Activated CD4-positive, alpha-beta T cell treated with anti-CD3 and anti-CD28 coated beads, Interleukin-2, amount 50 U/mL, for 1 hour (primary cell): ENCODE results near the gene PARVB.
"Not testable (repeated sequence)": the region's sequence is repeated elsewhere in the genome, so short reads cannot be mapped to it uniquely, and the experiment has no call there.

Experiments
- DNase-seq: peaks from one replicate; pipeline ENCODE4 v3.0.0-alpha.2; 2020

Gene PARVB

DNA sequence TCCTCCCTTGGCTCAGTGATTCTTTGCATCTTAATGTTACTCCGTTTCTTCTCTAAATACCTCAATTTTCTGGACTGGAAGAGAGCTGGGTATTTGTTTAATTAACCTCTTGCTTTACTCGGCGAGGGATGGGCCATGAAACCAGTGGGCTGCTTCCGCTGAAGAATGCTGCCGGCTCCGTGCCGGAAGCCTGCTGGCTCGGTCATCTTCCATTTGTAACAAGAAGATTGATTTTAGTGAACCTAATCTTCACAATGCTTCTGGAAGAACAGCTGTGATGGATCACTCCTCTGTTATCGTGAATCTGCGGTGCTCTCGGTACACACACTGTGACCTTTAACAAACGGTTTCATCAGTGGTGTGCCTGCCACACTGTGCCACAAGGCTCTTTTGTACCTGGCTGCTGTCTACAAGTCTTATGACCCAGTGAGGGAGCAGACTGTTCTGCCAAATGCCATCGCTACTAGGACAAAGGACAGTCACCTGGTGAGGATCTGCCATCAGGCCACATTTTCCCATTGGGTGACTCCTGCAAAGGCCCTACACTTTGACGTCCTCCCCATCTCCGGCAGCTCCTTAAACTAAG, 25.3 kb upstream of the PARVB start:
- no peak for DNase-seq

DNA sequence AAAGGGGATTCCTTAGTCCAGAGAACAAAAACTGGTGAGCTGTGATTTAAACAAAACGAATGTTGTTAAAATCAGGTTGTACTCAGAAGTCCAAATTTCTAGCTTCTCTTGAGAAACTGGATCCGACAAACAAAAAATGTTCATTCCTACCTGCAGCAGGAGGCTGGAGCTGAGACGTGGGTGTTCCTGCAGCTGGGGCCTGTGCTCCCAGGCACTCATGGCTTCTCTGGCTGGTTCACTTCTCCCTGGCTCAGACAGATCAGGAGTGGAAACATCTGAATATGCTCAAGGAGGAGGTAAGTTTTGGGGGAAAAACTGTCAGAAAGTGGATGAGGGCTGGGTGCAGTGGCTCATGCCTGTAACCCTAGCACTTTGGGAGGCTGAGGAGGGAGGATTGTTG, 24.7 kb upstream of the PARVB start:
- DNase-seq = no peak

DNA sequence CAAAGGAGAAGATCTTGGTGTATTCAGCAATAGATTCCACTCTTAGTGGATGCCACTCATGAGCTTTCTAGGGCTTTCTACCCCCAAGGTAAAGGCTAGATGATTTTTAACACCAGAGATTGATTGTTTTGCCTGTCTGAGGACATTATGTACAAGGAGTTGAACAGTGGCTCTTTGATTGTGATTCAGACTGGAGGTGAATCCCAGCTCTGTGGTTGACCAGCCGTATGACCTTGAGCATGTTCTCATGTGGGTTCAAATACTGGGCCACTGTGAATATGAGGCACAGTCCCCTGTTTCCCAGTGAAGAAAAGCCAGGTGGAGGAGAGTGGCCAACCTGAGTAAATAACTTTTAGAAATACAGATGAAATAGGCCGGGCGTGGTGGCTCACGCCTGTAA, 24.0 kb upstream of the PARVB start:
- DNase-seq = no peak

DNA sequence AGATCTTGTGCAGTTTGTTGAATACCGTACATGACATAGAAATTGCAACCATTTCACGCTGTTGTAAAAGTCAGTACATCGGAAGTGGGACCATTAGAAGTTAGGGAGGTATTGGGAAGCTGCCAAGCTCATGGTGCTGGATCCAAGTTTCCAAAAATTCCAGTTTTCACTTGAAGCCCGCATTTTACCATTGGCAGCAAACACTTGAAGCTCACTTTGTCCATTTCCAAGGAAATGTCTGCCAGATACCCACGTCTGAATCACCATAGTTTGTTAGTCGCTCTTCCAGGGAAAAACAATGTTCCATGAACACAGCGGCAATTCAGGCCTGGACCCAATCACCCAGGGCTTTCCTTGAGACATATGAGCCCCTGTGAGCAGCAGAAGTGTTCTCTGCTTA, 22.6 kb upstream of the PARVB start:
- no peak for DNase-seq

DNA sequence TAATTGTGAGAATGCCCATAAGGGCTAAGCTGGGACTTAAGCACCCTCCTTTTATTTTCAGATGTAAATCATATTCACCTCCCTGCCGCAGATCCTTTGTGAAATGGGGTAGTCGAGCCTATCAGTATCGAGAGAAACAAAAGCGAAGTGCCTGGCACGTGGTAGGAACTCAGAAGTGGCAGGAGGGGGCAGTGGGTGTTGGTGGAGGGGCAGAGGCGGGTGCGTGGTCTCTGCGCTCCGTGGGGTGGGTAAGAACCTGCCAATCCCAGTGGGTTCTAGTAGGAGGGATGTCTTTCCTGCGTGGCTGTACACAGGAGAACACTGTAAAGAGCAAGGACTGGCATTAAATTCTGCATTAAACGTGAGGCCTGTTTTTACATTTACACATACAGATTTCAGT, 21.8 kb upstream of the PARVB start:
- DNase-seq = no peak

DNA sequence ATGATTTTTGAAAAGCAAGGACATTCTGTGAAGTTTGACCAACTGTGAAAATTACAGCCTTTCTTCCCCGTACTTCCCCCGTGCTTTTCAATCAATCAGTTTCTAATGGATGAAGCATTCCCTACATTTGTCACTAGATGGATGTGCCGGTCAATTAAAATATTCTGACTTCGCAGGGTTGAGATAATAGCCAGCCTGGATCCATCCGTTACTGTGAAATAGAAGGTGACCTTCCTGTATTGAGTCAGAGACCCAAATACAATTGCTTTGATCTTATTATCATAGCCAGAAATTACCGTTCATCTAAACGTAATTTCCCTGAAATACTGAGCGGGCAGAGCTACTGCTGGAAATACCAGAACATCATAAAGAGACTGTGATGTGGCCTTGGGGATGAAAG, 21.1 kb upstream of the PARVB start:
- DNase-seq = no peak

DNA sequence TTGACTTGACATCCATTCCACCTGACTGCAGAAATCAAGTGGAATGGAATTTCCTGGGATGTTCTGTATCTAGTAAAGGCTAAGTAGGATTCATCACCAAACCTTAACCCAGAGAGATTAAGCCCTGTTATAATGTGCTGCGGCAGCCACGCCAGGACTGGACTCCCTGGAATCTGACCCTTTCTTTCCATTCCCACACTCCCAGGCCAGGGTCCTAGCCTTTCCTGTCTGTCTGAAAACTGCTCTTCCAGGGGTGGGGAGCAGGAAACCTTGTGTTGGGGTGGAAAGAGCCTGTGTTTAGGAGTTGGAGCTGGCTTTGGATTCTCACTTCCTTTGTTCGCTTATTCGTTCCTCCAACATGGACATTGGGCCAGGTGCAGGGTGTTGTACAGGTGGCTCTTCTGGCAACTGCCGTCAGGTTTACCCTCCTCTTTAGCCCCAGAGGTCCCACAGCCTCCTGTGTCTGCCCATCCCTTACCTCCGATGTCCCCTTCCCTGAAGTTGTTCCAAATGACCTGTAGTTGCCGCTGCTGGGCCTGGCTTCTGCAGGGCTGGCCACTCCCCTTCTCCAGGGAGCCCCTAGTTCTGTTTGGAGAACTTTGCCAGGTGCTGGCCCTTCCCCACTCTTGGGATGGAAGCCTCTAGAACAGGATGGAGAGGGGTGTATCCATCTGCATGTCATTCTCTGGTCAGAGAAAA, 20.5 kb upstream of the PARVB start:
- no peak for DNase-seq

DNA sequence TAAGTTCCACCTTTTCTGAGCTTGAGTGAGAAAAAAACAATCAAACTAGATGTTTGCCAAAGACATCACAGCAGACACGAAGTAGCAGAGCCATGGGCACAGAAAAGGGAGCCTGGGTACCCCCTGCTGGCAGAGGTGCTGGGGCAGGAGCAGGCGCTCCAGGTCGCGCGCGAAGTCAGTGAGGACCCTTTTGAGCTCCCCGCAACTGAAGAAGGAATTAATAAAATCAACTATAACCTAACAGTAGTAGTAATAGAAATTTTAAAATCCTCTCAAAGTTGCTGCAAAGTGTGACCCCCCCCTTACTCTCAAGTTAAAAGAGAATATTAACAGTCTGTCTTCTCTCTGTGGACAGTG, 20.0 kb upstream of the PARVB start:
- no peak for DNase-seq

DNA sequence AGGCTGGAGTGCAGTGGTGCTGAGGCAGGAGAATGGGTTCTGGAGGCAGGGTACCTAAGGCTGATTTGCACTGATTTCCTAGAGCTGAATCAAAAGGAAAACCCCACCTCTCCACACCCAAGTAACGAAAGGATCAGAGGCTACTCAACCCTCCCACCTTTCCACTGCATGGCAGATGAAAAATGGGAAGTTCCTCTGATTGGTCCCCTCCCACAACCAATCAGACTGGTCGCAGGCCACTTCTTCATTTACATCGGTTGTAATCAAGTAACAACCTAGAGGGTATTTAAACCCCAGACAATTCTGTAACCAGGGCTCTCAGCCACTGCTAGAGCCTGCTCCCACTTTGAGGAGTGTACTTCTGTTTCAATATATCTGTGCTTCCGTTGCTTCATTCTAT, 18.6 kb upstream of the PARVB start:
- DNase-seq = no peak

DNA sequence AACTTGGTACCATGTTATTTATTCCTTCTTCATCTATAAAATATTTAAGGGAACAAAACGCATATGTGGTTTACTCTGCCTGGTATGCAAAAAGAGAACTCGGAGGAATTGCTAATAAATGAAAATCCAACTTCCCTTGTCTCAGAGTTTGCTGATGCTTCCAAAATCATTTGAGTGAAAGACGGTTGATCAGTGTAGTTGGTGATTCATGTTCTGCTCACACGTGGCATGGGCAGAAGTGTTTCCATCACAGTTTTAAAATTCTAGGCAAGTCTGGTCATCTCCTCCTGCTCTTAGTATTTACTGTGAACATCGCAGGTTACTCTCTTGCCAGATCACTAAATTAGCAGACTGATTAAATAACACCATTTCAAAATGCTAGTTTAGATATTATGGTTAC, 11.9 kb upstream of the PARVB start:
- DNase-seq = no peak

DNA sequence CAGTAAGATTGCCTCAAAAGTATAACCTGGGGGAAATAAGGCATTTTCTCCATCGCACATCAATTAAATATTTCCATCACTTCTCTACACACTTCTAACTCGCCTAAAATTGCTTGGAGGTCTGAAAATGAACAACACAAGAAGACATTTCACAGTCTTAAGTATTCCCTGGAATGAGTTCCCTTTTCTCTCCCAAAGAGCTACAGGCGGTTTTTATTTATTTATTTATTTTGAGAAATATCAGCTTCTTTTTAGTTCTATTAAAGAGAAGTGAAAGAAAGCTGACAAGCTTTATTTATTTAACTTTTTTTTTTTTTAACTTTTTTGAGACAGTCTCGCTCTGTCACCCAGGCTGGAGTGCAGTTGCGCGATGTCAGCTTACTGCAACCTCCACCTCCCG, 11.5 kb upstream of the PARVB start:
- DNase-seq = no peak

DNA sequence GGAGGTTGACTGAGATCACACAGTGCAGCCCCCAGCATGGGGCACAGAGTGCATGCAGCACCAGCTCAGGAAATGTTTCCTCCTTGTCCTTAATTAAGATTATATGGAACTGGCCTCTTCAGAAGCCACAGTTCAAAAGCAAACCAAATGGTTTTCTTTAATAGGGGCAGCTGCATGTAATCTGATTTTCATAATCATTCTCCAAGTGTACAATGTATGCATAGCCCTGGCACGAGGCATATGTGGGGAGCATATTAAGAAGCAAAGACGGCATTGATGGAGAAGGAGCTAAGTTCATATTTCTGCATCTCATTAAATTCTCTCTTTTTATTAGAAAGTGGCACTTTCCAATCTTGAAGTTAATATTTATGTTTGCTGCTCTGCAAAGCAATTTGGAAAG, 9.9 kb upstream of the PARVB start:
- no peak for DNase-seq

DNA sequence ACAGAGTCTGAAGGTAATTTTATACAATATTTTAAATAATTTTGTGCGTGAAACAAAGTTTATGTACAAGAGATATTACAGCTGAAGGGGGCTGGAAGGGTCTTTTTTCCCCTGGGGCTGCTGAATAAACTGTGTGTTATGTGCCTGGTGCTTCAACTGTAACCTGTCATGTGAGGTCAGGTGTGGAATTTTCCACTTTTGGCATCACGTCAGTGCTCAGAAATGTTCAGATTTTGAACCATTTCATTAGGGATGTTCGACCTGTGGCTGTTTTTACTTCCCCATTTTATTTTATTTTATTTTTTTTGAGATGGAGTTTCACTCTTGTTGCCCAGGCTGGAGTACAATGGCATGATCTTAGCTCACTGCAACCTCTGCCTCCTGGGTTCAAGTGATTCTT, 7.5 kb upstream of the PARVB start:
- DNase-seq = not testable (repeated sequence)

DNA sequence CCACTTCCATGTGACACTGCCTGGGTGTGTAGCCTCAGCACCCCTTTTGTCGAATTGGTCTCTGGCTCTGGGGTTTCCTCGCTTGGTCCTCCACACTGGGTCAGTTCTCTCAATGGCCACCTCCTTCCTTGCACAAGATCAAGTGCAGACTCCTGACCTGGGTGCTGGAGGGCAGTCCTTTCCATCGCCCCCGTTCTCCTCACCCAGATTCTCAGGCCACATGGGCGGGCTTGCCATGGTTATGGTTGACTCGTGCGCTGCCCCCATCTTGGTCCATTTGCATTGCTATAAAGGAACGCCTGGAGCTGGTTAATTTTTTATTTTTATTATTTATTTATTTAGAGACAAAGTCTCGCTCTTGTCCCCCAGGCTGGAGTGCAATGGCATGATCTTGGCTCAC, 5.5 kb upstream of the PARVB start:
- no peak for DNase-seq

DNA sequence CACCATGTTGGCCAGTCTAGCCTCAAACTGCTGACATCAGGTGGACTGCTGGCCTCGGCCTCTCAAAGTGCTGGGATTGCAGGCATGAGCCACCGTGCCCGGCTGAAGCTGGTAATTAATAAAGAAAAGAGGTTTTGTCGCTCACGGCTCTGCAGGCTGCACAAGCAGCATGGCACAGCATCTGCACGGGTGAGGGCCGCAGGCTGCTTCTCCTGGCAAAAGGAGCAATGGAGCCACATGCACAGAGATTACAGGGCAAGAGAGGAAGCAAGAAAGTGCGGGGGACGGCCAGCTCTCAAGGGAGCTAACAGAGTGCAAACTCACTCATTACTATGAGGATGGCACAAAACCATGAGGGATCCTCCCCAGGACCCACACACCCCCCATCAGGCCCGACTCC, 4.7 kb upstream of the PARVB start:
- DNase-seq = no peak

DNA sequence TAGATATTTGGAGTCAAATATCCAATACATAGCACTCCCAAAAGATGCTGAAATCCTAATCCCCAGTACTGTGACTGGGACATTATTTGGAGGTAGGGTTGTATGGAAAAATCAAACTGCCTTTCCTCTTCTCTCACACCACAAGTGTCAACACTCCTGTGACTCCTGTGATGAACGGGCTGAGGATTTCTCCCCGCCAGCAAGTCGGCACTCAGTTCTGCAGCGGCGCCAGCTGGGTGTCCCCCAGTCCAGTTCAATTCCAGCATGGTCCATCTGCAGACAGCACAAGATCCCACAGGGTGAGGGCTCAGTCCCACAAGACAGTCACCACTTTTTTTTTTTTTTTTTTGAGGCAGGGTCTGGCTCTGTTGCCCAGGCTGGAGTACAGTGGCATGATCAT, 4.3 kb upstream of the PARVB start:
- no peak for DNase-seq

DNA sequence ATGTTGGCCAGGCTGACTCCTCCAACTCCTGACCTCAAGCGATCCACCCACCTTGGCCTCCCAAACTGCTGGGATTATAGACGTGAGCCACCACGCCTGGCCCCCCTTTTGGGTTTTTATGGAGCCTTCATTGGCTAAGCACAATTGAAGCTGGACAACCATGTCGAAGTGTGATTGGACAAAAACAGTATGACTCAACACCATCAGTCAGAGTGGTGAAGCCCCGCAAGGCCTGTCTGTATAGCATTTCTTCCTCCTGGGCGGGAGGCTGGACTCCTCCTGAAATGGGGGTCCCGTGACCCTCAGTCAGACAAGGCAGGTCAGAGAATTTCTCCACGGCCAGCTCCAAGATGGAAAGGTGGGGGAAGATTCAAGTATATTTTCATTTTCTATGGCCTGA, 3.1 kb upstream of the PARVB start:
- no peak for DNase-seq

DNA sequence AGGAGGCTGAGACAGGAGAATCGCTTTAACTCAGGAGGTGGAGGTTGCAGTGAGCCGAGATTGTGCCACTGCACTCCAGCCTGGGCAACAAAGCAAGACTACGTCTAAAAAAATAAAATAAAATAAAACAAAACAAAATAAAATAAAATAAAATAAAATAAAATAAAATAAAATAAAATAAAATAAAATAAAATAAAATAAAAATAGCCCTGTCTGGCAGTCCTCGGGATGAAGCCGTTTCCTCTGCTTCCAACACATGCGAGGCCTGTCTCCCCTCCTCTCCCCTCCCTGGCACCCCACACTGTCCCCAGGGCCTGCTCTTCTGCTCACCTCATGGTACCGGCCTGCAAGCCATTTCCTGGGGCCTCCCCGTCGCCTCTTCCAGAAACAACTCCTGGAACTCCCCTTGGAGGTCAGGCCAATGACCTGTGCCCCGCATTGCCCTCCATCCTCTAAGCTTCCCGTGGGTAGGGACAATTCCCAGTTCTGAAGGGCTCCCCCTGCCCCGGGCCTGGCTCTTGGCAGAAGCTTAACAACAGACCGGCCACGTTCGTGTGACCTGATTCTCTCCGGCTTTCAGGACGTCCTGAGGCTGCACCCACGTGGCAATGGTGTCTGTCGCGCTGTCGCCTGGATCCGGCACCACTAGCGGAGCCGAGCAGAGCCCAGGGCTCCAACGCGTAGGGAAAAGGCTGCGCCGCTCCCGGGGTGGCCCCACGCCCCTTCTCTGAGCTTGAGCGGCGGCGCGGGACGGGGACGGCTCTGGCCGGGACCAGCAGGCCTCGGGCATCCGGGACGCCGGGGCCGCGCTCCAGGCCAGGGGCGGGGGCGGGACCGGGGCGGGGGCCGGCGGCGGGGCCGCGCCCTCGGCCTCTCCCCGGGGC, 456 bp upstream of the PARVB start:
- no peak for DNase-seq

DNA sequence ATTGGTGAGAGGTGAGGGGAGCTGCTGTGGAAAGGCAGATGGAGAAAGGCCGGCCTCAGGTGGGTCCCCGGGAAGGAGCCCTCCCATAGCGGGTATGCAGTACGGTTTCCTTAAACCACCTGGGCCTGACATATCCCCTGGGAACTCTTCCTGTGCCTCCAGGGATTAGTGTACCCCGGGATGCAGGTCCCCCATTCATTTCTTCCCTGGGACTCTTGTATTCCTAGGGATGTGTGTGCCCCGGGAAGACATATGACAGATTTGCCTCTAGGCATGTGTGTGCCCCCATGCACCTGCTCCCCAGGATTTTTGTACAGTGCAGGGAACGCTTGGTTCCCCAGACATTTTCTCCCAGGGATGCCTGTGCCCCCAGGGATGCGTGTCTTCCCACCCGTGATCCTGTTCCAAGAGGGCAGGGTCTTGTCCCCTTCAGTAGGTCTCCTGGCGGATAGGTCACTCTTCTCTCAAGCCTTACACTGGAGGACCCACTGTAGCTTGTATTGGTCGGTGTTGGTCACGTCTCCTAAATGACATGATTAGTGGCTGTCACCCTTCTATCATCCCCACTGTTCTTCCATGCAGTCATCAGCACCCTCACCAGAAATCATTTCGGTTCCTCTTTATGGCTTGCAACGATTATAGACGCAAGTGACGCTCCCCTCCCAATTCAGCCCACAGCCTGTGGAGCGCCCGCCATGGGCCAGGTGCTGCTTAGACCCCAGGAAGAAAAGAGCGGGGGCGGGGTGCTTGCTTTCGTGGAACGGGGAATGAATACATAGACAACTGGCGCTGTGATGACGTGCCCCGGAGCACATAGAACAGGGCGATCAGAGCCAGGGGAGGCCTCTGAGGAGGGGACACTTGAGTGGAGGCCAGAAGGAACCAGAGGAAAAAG, 1.3 kb downstream of the PARVB start:
- no peak for DNase-seq

DNA sequence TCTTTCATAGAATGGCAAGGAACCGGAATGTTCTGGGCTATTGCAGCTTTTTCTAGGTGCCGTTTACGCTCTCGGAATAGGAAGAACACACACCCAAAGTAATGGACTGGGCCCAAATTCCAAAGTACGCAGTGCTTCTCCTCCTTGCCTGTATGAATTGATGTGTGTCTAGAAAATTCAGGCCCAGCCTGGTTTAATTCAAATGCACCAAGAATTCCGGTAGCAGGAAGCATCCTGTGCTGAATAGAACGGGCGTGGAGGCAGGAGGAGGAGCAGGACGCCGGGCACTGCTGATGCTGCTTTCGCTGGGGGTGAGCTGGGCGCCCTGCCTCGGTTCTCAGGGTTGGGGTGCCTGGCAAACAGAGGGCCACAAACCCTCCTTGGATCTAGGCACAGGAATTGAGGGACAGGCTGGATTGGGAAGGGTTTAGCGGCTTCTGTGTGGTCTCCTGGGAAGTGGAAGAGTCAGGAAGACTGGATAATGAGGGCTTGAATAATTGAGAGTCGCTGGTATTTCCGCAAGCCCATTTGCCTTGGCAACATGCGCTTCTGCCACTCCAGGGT, 2.0 kb downstream of the PARVB start:
- no peak for DNase-seq

DNA sequence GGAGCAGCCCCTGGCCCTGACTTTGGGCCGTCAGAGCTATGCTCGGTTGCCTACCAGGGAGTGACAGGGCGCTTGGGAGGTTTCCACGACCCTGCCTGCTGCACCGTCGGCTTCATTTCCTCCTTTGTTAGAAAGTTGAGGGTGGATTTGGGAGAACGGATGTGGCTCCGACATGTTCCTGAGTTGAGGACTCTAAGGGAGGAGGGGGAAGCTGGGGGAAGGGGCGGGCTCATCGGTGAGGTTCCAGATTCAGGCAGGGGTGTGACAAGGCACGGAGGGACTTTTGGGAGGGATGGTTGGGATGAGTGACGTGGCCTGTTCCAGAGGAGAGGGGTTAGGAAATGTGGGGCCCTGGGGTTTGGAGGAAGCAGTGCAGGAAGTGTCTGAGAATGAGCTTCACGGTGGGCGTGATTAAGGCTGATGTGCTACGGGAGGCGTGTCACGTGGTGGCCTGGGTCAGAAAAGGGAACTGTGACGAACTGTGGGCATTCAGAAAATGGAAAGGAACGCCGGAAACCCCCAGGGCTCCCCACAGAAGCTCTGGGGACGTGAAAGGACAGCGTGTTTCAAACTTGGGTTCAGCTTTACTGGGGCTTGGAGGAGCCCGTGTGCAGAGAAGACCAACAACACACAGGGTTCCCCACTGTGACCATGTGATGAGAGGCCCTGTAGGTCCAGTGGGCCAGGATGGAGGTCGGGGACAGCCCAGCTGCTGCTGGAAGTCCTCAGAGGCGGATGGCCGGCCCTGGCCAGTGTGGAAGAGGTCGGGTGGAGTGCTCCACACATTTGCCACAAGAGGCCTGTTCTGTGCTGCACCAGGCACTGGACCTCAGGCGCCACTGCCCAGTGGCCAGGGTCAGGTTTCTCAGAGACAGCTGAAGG, 2.8 kb downstream of the PARVB start:
- peak; percentile 43 for DNase-seq

DNA sequence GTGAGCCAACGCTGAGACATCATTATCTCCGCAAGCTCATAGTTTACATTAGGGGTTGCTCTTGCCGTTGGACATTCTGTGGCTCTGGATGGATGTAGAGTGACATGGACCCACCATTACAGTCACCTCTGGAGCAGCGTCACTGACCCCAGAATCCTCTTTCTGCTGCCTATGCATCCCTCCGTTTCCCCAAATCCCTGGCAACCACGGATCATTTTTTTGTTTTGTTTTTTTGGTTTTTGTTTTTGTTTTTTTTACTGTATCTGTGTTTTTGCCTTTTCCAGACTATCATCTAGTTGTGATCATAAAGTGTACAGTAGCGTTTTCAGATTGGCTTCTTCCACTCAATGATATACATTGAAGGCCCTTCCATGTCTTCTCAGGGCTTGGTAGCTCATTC, 4.0 kb downstream of the PARVB start:
- DNase-seq = no peak
